ENCODE data around the gene CAPN2.

The CAPN2 gene

DNA sequence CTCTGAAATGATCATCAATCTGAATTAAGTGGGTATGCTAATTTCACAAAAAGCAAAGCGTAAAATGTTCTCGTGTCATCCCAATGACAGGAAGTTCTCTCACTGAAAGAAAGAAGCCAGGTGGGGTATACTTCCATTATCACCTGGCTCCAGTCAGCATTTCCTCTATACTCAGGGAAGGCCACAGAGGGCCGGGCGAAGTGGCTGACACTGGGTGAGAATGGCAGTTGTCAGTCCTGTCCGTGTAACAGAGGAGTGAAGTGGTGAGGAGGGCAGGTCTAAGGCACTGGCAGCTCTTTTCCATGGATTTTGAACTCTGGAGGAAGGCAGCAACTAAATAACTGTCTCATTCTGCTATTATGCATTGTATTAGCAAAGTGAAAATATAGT lies 60.4 kb downstream of the CAPN2 start:
- 0 out of 2 replicates have a peak, but pooled peaks cover 4% of the 10 kb centered on the region for H3K36me3 ChIP-seq (replicated peaks; ENCODE audit: insufficient read depth, low read length)
- H3F3A ChIP-seq (ENCODE audit: insufficient read depth, low read length): no peaks in the 10 kb centered on the region
- H3K27ac ChIP-seq (ENCODE audit: low read length): no peak overlapping the region

DNA sequence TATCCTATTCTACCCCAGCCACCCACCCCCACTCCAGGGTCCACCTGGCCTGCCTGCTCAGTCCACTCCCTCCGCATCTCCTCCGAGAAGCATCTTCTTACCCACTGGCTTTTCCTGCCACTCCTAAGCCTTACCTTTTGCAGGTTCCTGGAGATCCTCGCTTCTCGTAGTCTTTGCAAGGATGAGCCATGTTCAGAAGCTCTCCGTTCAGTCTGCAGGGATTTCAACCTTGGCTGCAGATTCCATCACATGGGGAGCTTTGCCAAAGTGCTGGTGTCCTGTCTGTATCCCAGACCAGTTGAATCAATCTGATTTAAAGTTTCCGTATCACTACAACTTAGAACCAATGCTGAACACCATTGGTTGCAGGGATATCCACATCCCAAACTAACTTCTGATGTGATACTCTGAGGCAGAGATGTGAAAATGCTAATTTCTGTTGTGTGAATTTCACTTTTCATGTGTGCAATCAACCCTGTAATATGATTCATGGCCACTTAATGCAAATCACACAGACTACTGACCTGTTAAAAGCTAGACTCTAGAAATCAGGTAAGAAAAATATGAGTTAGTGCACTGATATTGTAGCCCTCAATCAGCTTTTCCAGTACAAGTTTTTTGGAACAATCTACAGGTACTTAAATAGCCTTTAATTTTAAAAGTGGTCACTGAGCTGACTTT lies 61.9 kb downstream of the CAPN2 start:
- Histone ChIP-seq H3K9ac (ENCODE audit: low read length) (no peak overlapping the region), H3K36me3 (replicated peaks; ENCODE audit: insufficient read depth, low read length) (0 out of 2 replicates have a peak, but pooled peaks cover 4% of the 10 kb centered on the region), H4K20me1 (ENCODE audit: insufficient read depth, low read length) (no peaks in the 10 kb centered on the region), H3K4me1 (ENCODE audit: low read length) (no peaks in the 10 kb centered on the region), H3K4me3 (ENCODE audit: low read length) (no peak overlapping the region), H3K79me2 (ENCODE audit: low read length) (no peaks in the 10 kb centered on the region), H3K9me2 (replicated peaks; ENCODE audit: insufficient read depth, low read length) (no peaks in the 10 kb centered on the region), H3F3A (ENCODE audit: insufficient read depth, low read length) (no peaks in the 10 kb centered on the region), H2AFZ (ENCODE audit: low read length) (no peak overlapping the region), H3K27me3 (replicated peaks; ENCODE audit: insufficient read depth, low read length) (no peaks in the 10 kb centered on the region), H3K4me2 (ENCODE audit: low read depth, low read length) (no peak overlapping the region), H3K27ac (ENCODE audit: low read length) (no peak overlapping the region), H3K9me3 (replicated peaks; ENCODE audit: insufficient read depth, low read length) (no peaks in the 10 kb centered on the region)
- no peak for TF ChIP-seq EZH2 (optimal IDR thresholded peaks at IDR 0.05; ENCODE audit: low read depth, low read length)
- no peak for DNase-seq

More for the DNA sequence above, 60.4 kb downstream of the CAPN2 start:
- no peak for DNase-seq
- Histone ChIP-seq H3K4me2 (ENCODE audit: low read depth, low read length) (no peak overlapping the region), H3K9ac (ENCODE audit: low read length) (no peak overlapping the region), H3K4me3 (ENCODE audit: low read length) (no peak overlapping the region), H3K27me3 (replicated peaks; ENCODE audit: insufficient read depth, low read length) (no peaks in the 10 kb centered on the region), H4K20me1 (ENCODE audit: insufficient read depth, low read length) (no peaks in the 10 kb centered on the region), H3K9me2 (replicated peaks; ENCODE audit: insufficient read depth, low read length) (no peaks in the 10 kb centered on the region), H3K9me3 (replicated peaks; ENCODE audit: insufficient read depth, low read length) (no peaks in the 10 kb centered on the region), H3K4me1 (ENCODE audit: low read length) (no peaks in the 10 kb centered on the region), H2AFZ (ENCODE audit: low read length) (no peak overlapping the region), H3K79me2 (ENCODE audit: low read length) (no peaks in the 10 kb centered on the region)
- TF ChIP-seq EZH2 (optimal IDR thresholded peaks at IDR 0.05; ENCODE audit: low read depth, low read length) (no peak), EZH2phosphoT487 (IDR thresholded peaks at IDR 0.05; ENCODE audit: low read length) (no peak)
- TF ChIP-seq, protein P1, sequence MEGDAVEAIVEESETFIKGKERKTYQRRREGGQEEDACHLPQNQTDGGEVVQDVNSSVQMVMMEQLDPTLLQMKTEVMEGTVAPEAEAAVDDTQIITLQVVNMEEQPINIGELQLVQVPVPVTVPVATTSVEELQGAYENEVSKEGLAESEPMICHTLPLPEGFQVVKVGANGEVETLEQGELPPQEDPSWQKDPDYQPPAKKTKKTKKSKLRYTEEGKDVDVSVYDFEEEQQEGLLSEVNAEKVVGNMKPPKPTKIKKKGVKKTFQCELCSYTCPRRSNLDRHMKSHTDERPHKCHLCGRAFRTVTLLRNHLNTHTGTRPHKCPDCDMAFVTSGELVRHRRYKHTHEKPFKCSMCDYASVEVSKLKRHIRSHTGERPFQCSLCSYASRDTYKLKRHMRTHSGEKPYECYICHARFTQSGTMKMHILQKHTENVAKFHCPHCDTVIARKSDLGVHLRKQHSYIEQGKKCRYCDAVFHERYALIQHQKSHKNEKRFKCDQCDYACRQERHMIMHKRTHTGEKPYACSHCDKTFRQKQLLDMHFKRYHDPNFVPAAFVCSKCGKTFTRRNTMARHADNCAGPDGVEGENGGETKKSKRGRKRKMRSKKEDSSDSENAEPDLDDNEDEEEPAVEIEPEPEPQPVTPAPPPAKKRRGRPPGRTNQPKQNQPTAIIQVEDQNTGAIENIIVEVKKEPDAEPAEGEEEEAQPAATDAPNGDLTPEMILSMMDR (IDR thresholded peaks at IDR 0.05; ENCODE audit: low read length): no peak

DNA sequence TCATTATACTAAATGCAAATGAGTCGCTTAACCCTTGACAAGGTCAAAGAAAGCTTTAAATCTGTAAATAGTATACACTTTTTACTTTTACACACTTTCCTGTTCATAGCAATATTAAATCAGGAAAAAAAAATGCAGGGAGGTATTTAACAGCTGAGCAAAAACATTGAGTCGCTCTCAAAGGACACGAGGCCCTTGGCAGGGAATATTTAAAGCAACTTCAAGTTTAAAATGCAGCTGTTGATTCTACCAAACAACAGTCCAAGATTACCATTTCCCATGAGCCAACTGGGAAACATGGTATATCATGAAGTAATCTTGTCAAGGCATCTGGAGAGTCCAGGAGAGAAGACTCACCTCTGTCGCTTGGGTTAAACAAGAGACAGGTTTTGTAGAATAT lies 62.7 kb downstream of the CAPN2 start:
- Histone ChIP-seq H3K4me3 (ENCODE audit: low read length) (no peak overlapping the region), H3K27me3 (replicated peaks; ENCODE audit: insufficient read depth, low read length) (no peaks in the 10 kb centered on the region), H3K9me3 (replicated peaks; ENCODE audit: insufficient read depth, low read length) (no peaks in the 10 kb centered on the region), H4K20me1 (ENCODE audit: insufficient read depth, low read length) (no peaks in the 10 kb centered on the region), H3K9me2 (replicated peaks; ENCODE audit: insufficient read depth, low read length) (no peaks in the 10 kb centered on the region), H3K9ac (ENCODE audit: low read length) (no peak overlapping the region), H2AFZ (ENCODE audit: low read length) (no peak overlapping the region), H3K4me1 (ENCODE audit: low read length) (no peaks in the 10 kb centered on the region), H3K4me2 (ENCODE audit: low read depth, low read length) (no peak overlapping the region), H3K79me2 (ENCODE audit: low read length) (no peaks in the 10 kb centered on the region), H3K27ac (ENCODE audit: low read length) (no peak overlapping the region), H3F3A (ENCODE audit: insufficient read depth, low read length) (no peaks in the 10 kb centered on the region), H3K36me3 (replicated peaks; ENCODE audit: insufficient read depth, low read length) (0 out of 2 replicates have a peak, but pooled peaks cover 4% of the 10 kb centered on the region)
- TF ChIP-seq, protein P1 (IDR thresholded peaks at IDR 0.05; ENCODE audit: low read length): no peak
- TF ChIP-seq EZH2phosphoT487 (IDR thresholded peaks at IDR 0.05; ENCODE audit: low read length) (no peak), EZH2 (optimal IDR thresholded peaks at IDR 0.05; ENCODE audit: low read depth, low read length) (no peak)
- DNase-seq: no peak

DNA sequence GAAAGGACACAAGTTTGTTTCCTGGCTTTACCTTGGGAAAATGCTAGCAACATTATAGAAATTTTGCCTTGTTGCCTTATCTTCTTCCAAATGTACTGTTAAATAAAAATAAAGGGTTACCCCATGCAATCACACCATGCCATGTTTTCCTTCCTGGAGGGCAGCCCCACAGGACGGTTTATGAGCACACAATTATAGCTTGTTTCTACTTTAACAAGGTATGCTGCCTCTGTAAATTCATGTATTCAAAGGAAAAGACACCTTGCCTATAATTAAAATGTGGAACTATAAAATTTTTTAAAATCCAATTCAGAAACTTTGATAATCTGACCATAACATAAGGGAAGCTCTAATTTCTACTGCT lies 63.4 kb downstream of the CAPN2 start:
- H3K27ac ChIP-seq (ENCODE audit: low read length): no peak overlapping the region

More for the DNA sequence above, 63.4 kb downstream of the CAPN2 start:
- no peaks in the 10 kb centered on the region for H3K36me3 ChIP-seq (replicated peaks; ENCODE audit: insufficient read depth, low read length)
- H3K79me2 ChIP-seq (ENCODE audit: low read length): no peaks in the 10 kb centered on the region
- H3K9me3 ChIP-seq (replicated peaks; ENCODE audit: insufficient read depth, low read length): no peaks in the 10 kb centered on the region
- H3K4me1 ChIP-seq (ENCODE audit: low read length): no peaks in the 10 kb centered on the region
- H2AFZ ChIP-seq (ENCODE audit: low read length): no peak overlapping the region
- H4K20me1 ChIP-seq (ENCODE audit: insufficient read depth, low read length): no peaks in the 10 kb centered on the region
- no peaks in the 10 kb centered on the region for H3K27me3 ChIP-seq (replicated peaks; ENCODE audit: insufficient read depth, low read length)
- no peak overlapping the region for H3K4me3 ChIP-seq (ENCODE audit: low read length)
- TF ChIP-seq EZH2 (optimal IDR thresholded peaks at IDR 0.05; ENCODE audit: low read depth, low read length): no peak
- TF ChIP-seq EZH2phosphoT487 (IDR thresholded peaks at IDR 0.05; ENCODE audit: low read length): no peak
- TF ChIP-seq, protein P1 (IDR thresholded peaks at IDR 0.05; ENCODE audit: low read length): no peak
- no peak overlapping the region for H3K9ac ChIP-seq (ENCODE audit: low read length)
- DNase-seq: no peak
- no peaks in the 10 kb centered on the region for H3K9me2 ChIP-seq (replicated peaks; ENCODE audit: insufficient read depth, low read length)
- no peaks in the 10 kb centered on the region for H3F3A ChIP-seq (ENCODE audit: insufficient read depth, low read length)
- H3K4me2 ChIP-seq (ENCODE audit: low read depth, low read length): no peak overlapping the region
